ENCODE data around the gene AQP4. TPM values are rescaled to one million over a fixed set of nuclear protein-coding genes. Genes with fewer than 3 reads are reported as not detected.

Gene AQP4
- total RNA-seq, 2 donors from 2014 or later, result not detected

- ATAC-seq (ENCODE audit: insufficient number of reproducible peaks, low FRiP score, low read depth), result no peak
- DNase-seq (ENCODE audit: low spot score), result no peak
- Histone ChIP-seq H3K36me3 (no peaks in the 10 kb centered on the region), H3K27me3 (replicated peaks; ENCODE audit: insufficient read depth) (no peaks in the 10 kb centered on the region), H3K4me3 (no peak overlapping the region), H3K4me1 (ENCODE audit: control insufficient read depth in 1 of 2, low read depth in 2 of 2) (peaks cover 0 to 15% of the 10 kb centered on the region in 2 donors), H3K27ac (no peak overlapping the region), H3K9me3 (no peaks in the 10 kb centered on the region)
- no peak for TF ChIP-seq CTCF (IDR thresholded peaks at IDR 0.05)
These were observed 1.5 kb downstream of the AQP4 start for GRCh38 chr18:26863921-26864497.

- no peaks in the 10 kb centered on the region for H3K9me3 ChIP-seq
- no peaks in the 10 kb centered on the region for H3K27me3 ChIP-seq (replicated peaks; ENCODE audit: insufficient read depth)
- peak overlapping the region; percentile 51 for H3K4me3 ChIP-seq
- no peak for DNase-seq (ENCODE audit: low spot score)
- H3K27ac ChIP-seq, result no peak overlapping the region
- H3K36me3 ChIP-seq, result no peaks in the 10 kb centered on the region
- ATAC-seq (ENCODE audit: insufficient number of reproducible peaks, low FRiP score, low read depth), result no peak
- H3K4me1 ChIP-seq (ENCODE audit: control insufficient read depth in 1 of 2, low read depth in 2 of 2), result peaks cover 0 to 9% of the 10 kb centered on the region in 2 donors
- no peak for TF ChIP-seq CTCF (IDR thresholded peaks at IDR 0.05)
These were observed 2.2 kb downstream of the AQP4 start for GRCh38 chr18:26863122-26863879.

GRCh38 chr18:26862084-26862483, 3.4 kb downstream of the AQP4 start:
- no peak for TF ChIP-seq CTCF (IDR thresholded peaks at IDR 0.05)
- Histone ChIP-seq H3K36me3 (no peaks in the 10 kb centered on the region), H3K27ac (no peak overlapping the region), H3K4me3 (no peak overlapping the region), H3K9me3 (no peaks in the 10 kb centered on the region), H3K4me1 (ENCODE audit: control insufficient read depth in 1 of 2, low read depth in 2 of 2) (peaks cover 0 to 9% of the 10 kb centered on the region in 2 donors), H3K27me3 (replicated peaks; ENCODE audit: insufficient read depth) (no peaks in the 10 kb centered on the region)
- DNase-seq (ENCODE audit: low spot score) (no peak), ATAC-seq (ENCODE audit: insufficient number of reproducible peaks, low FRiP score, low read depth) (no peak)

- no peaks in the 10 kb centered on the region for H3K27me3 ChIP-seq (replicated peaks; ENCODE audit: insufficient read depth)
- H3K9me3 ChIP-seq, result no peaks in the 10 kb centered on the region
- no peak for ATAC-seq (ENCODE audit: insufficient number of reproducible peaks, low FRiP score, low read depth)
These were observed 11.1 kb downstream of the AQP4 start for GRCh38 chr18:26854292-26854881.

More at GRCh38 chr18:26854292-26854881, 11.1 kb downstream of the AQP4 start:
- no peak for DNase-seq (ENCODE audit: low spot score)
- Histone ChIP-seq H3K4me3 (no peak overlapping the region), H3K4me1 (ENCODE audit: control insufficient read depth in 1 of 2, low read depth in 2 of 2) (no peaks in the 10 kb centered on the region), H3K27ac (no peak overlapping the region), H3K36me3 (no peaks in the 10 kb centered on the region)
- TF ChIP-seq CTCF (IDR thresholded peaks at IDR 0.05), result no peak

All from thoracic aorta (tissue), 2 donors.